IMR-90 (cell line): Measurements from ENCODE around the gene DAZL. TPM values are rescaled to one million over a fixed set of nuclear protein-coding genes. Genes with fewer than 3 reads are reported as not detected.

Experiments used
- ATAC-seq: fragments of 200-7000 bp; cut with Tn5 transposase; 2 replicates; pipeline ENCODE4 v1.9.1; 2020; ENCODE audit warnings: low read depth, mild to moderate bottlenecking, moderate library complexity
- BruUV-seq: library from RNA; stranded (reverse); fragments of 400-500 nt; replicated peaks from 2 replicates; lab custom pipeline; 2021; lab: Mats Ljungman, UMichigan
- CTCF ChIA-PET: fragments of 300-600 bp; formaldehyde crosslinking; extraction: SDS; loops from one replicate; lab custom pipeline; 2021; ENCODE audit warnings: antibody characterized with exemption; lab: Yijun Ruan, JAX
- POLR2A ChIA-PET: fragments of 300-600 bp; sonication (Branson Sonifier 250); formaldehyde crosslinking; loops from one replicate; lab custom pipeline; 2022; ENCODE audit warnings: antibody characterized with exemption; ENCODE audit not compliant: unreplicated experiment; lab: Charles Lee
- DNase-seq: peaks from one replicate; pipeline ENCODE4 v3.0.0; 2013
- H2AFZ ChIP-seq: replicated peaks from 2 replicates; pipeline ENCODE3; 2013; ENCODE audit warnings: low read length, mild to moderate bottlenecking; ENCODE audit not compliant: poor library complexity
- H2AK5ac ChIP-seq: 2 replicates; pipeline ENCODE4 v1.6.1; 2013; ENCODE audit warnings: low read depth, low read length, inconsistent platforms
- H2AK9ac ChIP-seq: replicated peaks from 2 replicates; pipeline ENCODE3; 2013; ENCODE audit warnings: mild to moderate bottlenecking, low read depth, low read length, moderate library complexity; ENCODE audit not compliant: poor library complexity
- H2BK120ac ChIP-seq: 2 replicates; pipeline ENCODE4 v1.6.1; 2013; ENCODE audit warnings: low read depth, low read length, inconsistent platforms
- H2BK15ac ChIP-seq: 3 replicates; pipeline ENCODE4 v1.6.1; 2013; ENCODE audit warnings: low read depth, low read length, inconsistent platforms
- H2BK20ac ChIP-seq: 2 replicates; pipeline ENCODE4 v1.6.1; 2013; ENCODE audit warnings: low read depth, mild to moderate bottlenecking, inconsistent platforms, low read length, moderate library complexity
- H2BK5ac ChIP-seq: 2 replicates; pipeline ENCODE4 v1.6.1; 2013; ENCODE audit warnings: mild to moderate bottlenecking, low read depth, low read length, inconsistent platforms; ENCODE audit not compliant: poor library complexity, severe bottlenecking
- H3K14ac ChIP-seq: replicated peaks from 2 replicates; pipeline ENCODE4 v1.6.1; 2013; ENCODE audit warnings: low read depth, low read length, inconsistent platforms
- H3K18ac ChIP-seq: 2 replicates; pipeline ENCODE4 v1.6.1; 2013; ENCODE audit warnings: low read depth, low read length, control low read depth
- H3K23ac ChIP-seq: 2 replicates; pipeline ENCODE4 v1.6.1; 2013; ENCODE audit warnings: low read depth, low read length, inconsistent platforms
- H3K27ac ChIP-seq: 2 replicates; pipeline ENCODE4 v1.5.1; 2013; ENCODE audit warnings: mild to moderate bottlenecking, control low read depth, low read length; ENCODE audit not compliant: insufficient read depth
- H3K27me3 ChIP-seq: 2 replicates; pipeline ENCODE4 v1.6.1; 2013; ENCODE audit warnings: low read length; ENCODE audit not compliant: control insufficient read depth, insufficient read depth
- H3K36me3 ChIP-seq: 2 replicates; pipeline ENCODE4 v1.6.1; 2013; ENCODE audit warnings: low read length, mixed read lengths; ENCODE audit not compliant: control insufficient read depth, insufficient read depth
- H3K4ac ChIP-seq: 2 replicates; pipeline ENCODE4 v1.6.1; 2013; ENCODE audit warnings: low read depth, low read length, inconsistent platforms
- H3K4me1 ChIP-seq: 2 replicates; pipeline ENCODE4 v1.6.1; 2013; ENCODE audit warnings: low read length, mixed read lengths; ENCODE audit not compliant: control insufficient read depth, insufficient read depth
- H3K4me2 ChIP-seq: 2 replicates; pipeline ENCODE4 v1.6.1; 2013; ENCODE audit warnings: low read depth, mild to moderate bottlenecking, control low read depth, low read length, moderate library complexity
- H3K4me3 ChIP-seq: 2 replicates; pipeline ENCODE4 v1.5.1; 2013; ENCODE audit warnings: low read depth, mild to moderate bottlenecking, control low read depth, low read length, moderate library complexity; ENCODE audit not compliant: insufficient read depth
- H3K56ac ChIP-seq: 2 replicates; pipeline ENCODE4 v1.6.1; 2013; ENCODE audit warnings: low read length, inconsistent platforms; ENCODE audit not compliant: insufficient read depth; ENCODE audit errors: extremely low read depth
- H3K79me1 ChIP-seq, 2 experiments: 2 replicates each; pipeline ENCODE4 v1.6.1; 2013; ENCODE audit warnings: low read length in 2 of 2, inconsistent platforms in 1 of 2, low read depth in 1 of 2
- H3K9ac ChIP-seq: 2 replicates; pipeline ENCODE4 v1.6.1; 2013; ENCODE audit warnings: low read depth, low read length, control low read depth
- H3K9me1 ChIP-seq: 2 replicates; pipeline ENCODE4 v1.6.1; 2013; ENCODE audit warnings: low read length, inconsistent platforms; ENCODE audit not compliant: insufficient read depth
- H3K9me3 ChIP-seq: 2 replicates; pipeline ENCODE4 v1.6.1; 2013; ENCODE audit warnings: low read length; ENCODE audit not compliant: control insufficient read depth, insufficient read depth
- H4K20me1 ChIP-seq: 2 replicates; pipeline ENCODE4 v1.6.1; 2013; ENCODE audit warnings: low read length, inconsistent platforms; ENCODE audit not compliant: insufficient read depth
- H4K5ac ChIP-seq: 2 replicates; pipeline ENCODE4 v1.6.1; 2013; ENCODE audit warnings: mild to moderate bottlenecking, low read depth, low read length, control low read depth
- H4K8ac ChIP-seq, 2 experiments: 2 replicates each; pipeline ENCODE4 v1.6.1; 2013; ENCODE audit warnings: low read depth in 2 of 2, low read length in 2 of 2, control low read depth in 1 of 2, inconsistent platforms in 1 of 2
- H4K91ac ChIP-seq: 2 replicates; pipeline ENCODE4 v1.6.1; 2013; ENCODE audit warnings: low read depth, low read length, inconsistent platforms; ENCODE audit not compliant: insufficient read depth
- BHLHE40 ChIP-seq: fragments of 150-350 bp; IDR thresholded peaks from 2 replicates; pipeline ENCODE4 v1.6.1; 2016; ENCODE audit warnings: mild to moderate bottlenecking, low read depth, low read length
- CEBPB ChIP-seq: IDR thresholded peaks from 2 replicates; pipeline ENCODE4 v1.6.1; 2012; ENCODE audit warnings: low read depth, low read length, improper control_type of control experiment
- CHD1 ChIP-seq: IDR thresholded peaks from 2 replicates; pipeline ENCODE4 v1.6.1; 2012; ENCODE audit warnings: low read depth, low read length, improper control_type of control experiment
- CTCF ChIP-seq: conservative IDR thresholded peaks from 2 replicates; pipeline ENCODE4 v1.5.1; 2012; ENCODE audit warnings: mild to moderate bottlenecking, low read depth, low read length, improper control_type of control experiment
- ELK1 ChIP-seq: fragments of 150-350 bp; IDR thresholded peaks from 2 replicates; pipeline ENCODE4 v1.6.1; 2016; ENCODE audit warnings: low read depth, mild to moderate bottlenecking, low read length, moderate library complexity, borderline replicate concordance
- FOS ChIP-seq: fragments of 150-350 bp; IDR thresholded peaks from 2 replicates; pipeline ENCODE4 v1.6.1; 2016; ENCODE audit warnings: low read depth, low read length
- MAFK ChIP-seq: IDR thresholded peaks from 2 replicates; pipeline ENCODE4 v1.6.1; 2012; ENCODE audit warnings: low read depth, low read length, improper control_type of control experiment
- MAZ ChIP-seq: IDR thresholded peaks from 2 replicates; pipeline ENCODE4 v1.6.1; 2012; ENCODE audit warnings: low read depth, mild to moderate bottlenecking, low read length, improper control_type of control experiment, moderate library complexity, borderline replicate concordance
- MXI1 ChIP-seq: IDR thresholded peaks from 2 replicates; pipeline ENCODE4 v1.6.1; 2012; ENCODE audit warnings: low read depth, mild to moderate bottlenecking, low read length, moderate library complexity, borderline replicate concordance
- NFE2L2 ChIP-seq: fragments of 150-350 bp; IDR thresholded peaks from 2 replicates; pipeline ENCODE4 v1.6.1; 2016; ENCODE audit warnings: low read depth, mild to moderate bottlenecking, low read length
- POLR2A ChIP-seq: IDR thresholded peaks from 2 replicates; pipeline ENCODE4 v1.6.1; 2012; ENCODE audit warnings: mild to moderate bottlenecking, low read depth, low read length
- RAD21 ChIP-seq: IDR thresholded peaks from 2 replicates; pipeline ENCODE4 v1.6.1; 2012; ENCODE audit warnings: low read length, improper control_type of control experiment
- RCOR1 ChIP-seq: IDR thresholded peaks from 2 replicates; pipeline ENCODE4 v1.6.1; 2012; ENCODE audit warnings: mild to moderate bottlenecking, low read length, improper control_type of control experiment; ENCODE audit not compliant: insufficient replicate concordance
- RFX5 ChIP-seq: IDR thresholded peaks from 2 replicates; pipeline ENCODE4 v1.8.0; 2012; ENCODE audit warnings: low read depth, mild to moderate bottlenecking, low read length, moderate library complexity
- SMC3 ChIP-seq: fragments of 150-350 bp; IDR thresholded peaks from 2 replicates; pipeline ENCODE4 v1.6.1; 2016; ENCODE audit warnings: low read depth, mild to moderate bottlenecking, antibody characterized with exemption, low read length, moderate library complexity
- USF2 ChIP-seq: fragments of 150-350 bp; IDR thresholded peaks from 2 replicates; pipeline ENCODE4 v1.6.1; 2017; ENCODE audit warnings: mild to moderate bottlenecking, antibody characterized with exemption, low read length, low read depth
- WGBS, 2 experiments: methylation state at CpG; one replicate each; pipeline versions ENCODE4 v1.1.5 to v1.1.7; 2013; ENCODE audit warnings: missing lambda C conversion rate in 2 of 2; ENCODE audit not compliant: insufficient read length in 1 of 2; ENCODE audit errors: extremely low coverage in 2 of 2; 5-methylcytosine and 5-hydroxymethylcytosine counted together
- dilution Hi-C: fragments of 300-500 bp; cut with HindIII; formaldehyde crosslinking; loops from one replicate; pipeline ENCODE4 v1.14.3; 2018; ENCODE audit warnings: low sequenced_read_pairs; ENCODE audit not compliant: unreplicated experiment
- in situ Hi-C: fragments of 300-500 bp; cut with MboI; formaldehyde crosslinking; loops from 3 replicates; pipeline ENCODE4 v1.14.3; 2019; ENCODE audit warnings: low sequenced_read_pairs, inconsistent platforms, mixed read lengths
- intact Hi-C: fragments of 100-400 bp; cut with micrococcal nuclease; formaldehyde crosslinking; loops from 2 replicates; pipeline ENCODE4 v1.10.0; 2022
- polyA plus RNA-seq, 3 experiments: library from polyadenylated mRNA; depleted of rRNA; stranded (reverse); fragments of >200 nt; gene quantifications; 2 replicates each; pipeline ENCODE4 v1.2.3, GENCODE V29; 2012; ENCODE audit warnings: low replicate concordance in 1 of 3
- total RNA-seq: library from RNA; depleted of rRNA; stranded (reverse); fragments of >200 nt; gene quantifications from 2 replicates; pipeline ENCODE4 v1.2.3, GENCODE V29; 2012

The DAZL gene
- total and polyA plus RNA-seq, 2 of the 4 experiments (the other 2 are of a cell fraction) = not detected

GRCh38 chr3:16543242-16543864, 61.9 kb downstream of the DAZL start:
- H3K9ac ChIP-seq = no peak overlapping the region
- H3K4me1 ChIP-seq = no peaks in the 10 kb centered on the region
- no peaks in the 10 kb centered on the region for H3K79me1 ChIP-seq
- in situ Hi-C loops = loop anchor here (25.0 kb wide), 1 partner anchor 706 kb away; no protein-coding TSS in a partner anchor
- no peak overlapping the region for H2AK5ac ChIP-seq
- ChIA-PET POLR2A (no interaction called here), CTCF (interaction anchor here (1.0 to 1.1 kb wide), 2 partner anchors 13 to 26 kb away, joined by 3 to 4 read pairs; no protein-coding TSS in a partner anchor)
- H3K23ac ChIP-seq = no peak overlapping the region
- no peaks in the 10 kb centered on the region for H3K9me3 ChIP-seq
- H3K14ac ChIP-seq = no peak overlapping the region
- H3K4me2 ChIP-seq = no peak overlapping the region
- peaks cover 3% of the 10 kb centered on the region; the same call in 1 of the 2 replicates for H3K9me1 ChIP-seq
- no peak overlapping the region for H2BK15ac ChIP-seq
- no peak overlapping the region for H4K5ac ChIP-seq
- no peak overlapping the region for H3K4ac ChIP-seq
- H3K36me3 ChIP-seq = no peaks in the 10 kb centered on the region
- no peaks in the 10 kb centered on the region for H4K20me1 ChIP-seq
- no peak overlapping the region for H2AFZ ChIP-seq
- intact Hi-C loops = no loop called here
- H3K27ac ChIP-seq = no peak overlapping the region
- DNase-seq = no peak
- H4K91ac ChIP-seq = no peak overlapping the region
- dilution Hi-C loops = loop anchor here (25.0 kb wide), 1 partner anchor 256 kb away; no protein-coding TSS in a partner anchor
- no peak for ATAC-seq
- no peak overlapping the region for H2BK20ac ChIP-seq
- no peak overlapping the region for H3K18ac ChIP-seq
- no peak overlapping the region for H2BK120ac ChIP-seq
- H3K4me3 ChIP-seq = no peak overlapping the region
- BruUV-seq = no TSS peak
- H3K56ac ChIP-seq = no peak overlapping the region
- TF ChIP-seq BHLHE40 = no peak
- TF ChIP-seq RFX5 = no peak
- TF ChIP-seq MXI1 = no peak
- no peak for TF ChIP-seq NFE2L2
- no peak for TF ChIP-seq MAZ
- no peak for TF ChIP-seq ELK1
- TF ChIP-seq RCOR1 = no peak
- TF ChIP-seq SMC3 = no peak
- TF ChIP-seq FOS = no peak
- no peak for TF ChIP-seq POLR2A
- TF ChIP-seq RAD21 = no peak
- TF ChIP-seq CTCF = no peak
- TF ChIP-seq CEBPB = no peak
- TF ChIP-seq USF2 = no peak
- no peak for TF ChIP-seq MAFK
- no peak for TF ChIP-seq CHD1
- H3K27me3 ChIP-seq = peaks cover 41% of the 10 kb centered on the region
- H2BK5ac ChIP-seq = no peak overlapping the region
- whole genome bisulfite sequencing, 2 experiments = no CpG with 5 or more reads among the region's 6 CpGs
- H2AK9ac ChIP-seq = no peak overlapping the region
- H4K8ac ChIP-seq = no peak overlapping the region
